ENCODE data around the gene LYRM9. TPM values are rescaled to one million over a fixed set of nuclear protein-coding genes. Genes with fewer than 3 reads are reported as not detected.
A peak's percentile ranks its signal among the peaks of the same experiment; 100 is the strongest.

Gene LYRM9
- total and polyA plus RNA-seq, 2 of the 8 experiments (the other 6 are each of a cell fraction or from before 2014, with no cell fraction given): 4.3 to 5.2 TPM

DNA sequence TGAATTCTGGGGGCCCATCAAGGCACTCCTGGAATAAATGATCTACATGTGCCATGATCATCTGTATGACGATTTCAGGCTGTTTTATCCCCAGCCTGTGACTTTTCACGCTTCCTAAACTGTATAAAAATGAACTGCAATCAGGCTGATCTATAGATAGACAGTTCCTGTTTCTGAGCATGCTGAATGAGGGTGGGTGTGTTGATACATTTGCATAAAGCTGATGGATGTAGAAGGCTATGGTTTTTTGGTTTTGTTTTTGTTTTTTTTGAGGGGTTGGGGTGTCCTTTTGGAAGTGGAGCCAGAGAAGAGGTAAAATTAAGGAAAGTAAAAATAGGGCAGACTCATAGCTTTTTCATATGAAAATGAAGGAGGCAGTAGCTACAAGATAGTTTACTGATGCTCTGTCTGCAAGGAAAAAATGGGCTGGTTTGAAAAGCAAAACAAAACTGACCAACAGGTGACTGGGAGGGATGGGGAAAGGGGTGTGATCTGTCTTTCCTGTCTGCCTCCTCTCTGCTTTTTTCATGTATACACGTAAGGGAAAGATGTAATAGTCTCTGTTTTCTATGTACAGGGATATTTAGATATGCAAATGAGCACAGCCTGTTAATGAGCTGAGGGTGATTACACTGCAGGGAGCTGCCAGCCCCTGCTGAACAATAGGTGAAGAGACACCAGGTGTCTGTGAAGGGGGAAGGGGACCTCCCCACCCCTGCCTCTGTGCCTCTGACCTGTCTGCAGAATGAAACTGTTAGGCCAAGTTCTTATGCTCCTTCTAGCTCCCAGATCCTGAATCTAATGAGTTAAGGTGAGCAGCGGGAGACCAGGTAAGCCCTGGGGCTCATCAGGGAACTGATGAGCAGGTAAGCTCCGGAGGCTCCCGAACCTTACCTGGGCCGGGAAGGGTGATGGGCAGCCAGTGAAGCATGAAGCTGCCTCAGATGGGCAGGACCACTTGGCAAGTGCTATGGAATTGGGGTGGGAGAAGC is 46.6 kb upstream of the LYRM9 start:
- no peak overlapping the region for H4K5ac ChIP-seq (ENCODE audit: insufficient read length, low read depth, low read length)
- H3K79me2 ChIP-seq (ENCODE audit: control insufficient read depth in 1 of 2, insufficient read depth in 2 of 2, low read length in 2 of 2): no peaks in the 10 kb centered on the region
- H3K79me1 ChIP-seq (ENCODE audit: low read depth, low read length): no peaks in the 10 kb centered on the region
- H2BK15ac ChIP-seq (ENCODE audit: low read length): peak overlapping the region; percentile 90; the same call in 1 of the 2 replicates
- H2BK120ac ChIP-seq (replicated peaks; ENCODE audit: low read depth, low read length): no peak overlapping the region
- no peak for DNase-seq (ENCODE audit: low read depth in 1 of 2, low spot score in 2 of 2)
- H2AFZ ChIP-seq (ENCODE audit: low read length): no peak overlapping the region
- no peak overlapping the region for H3K56ac ChIP-seq (replicated peaks; ENCODE audit: insufficient read length, low read depth, low read length)
- no peak overlapping the region for H2BK5ac ChIP-seq (ENCODE audit: low read depth, low read length)
- H3K4ac ChIP-seq (replicated peaks; ENCODE audit: insufficient read length, low read depth, low read length): no peak overlapping the region
- H3K23me2 ChIP-seq (ENCODE audit: low read depth, low read length): no peaks in the 10 kb centered on the region
- POLR2A ChIA-PET (ENCODE audit: partially characterized antibody): interaction anchor here (1.8 kb wide), 1 partner anchor 46 kb away, joined by 4 read pairs; no protein-coding TSS in a partner anchor
- CTCF ChIA-PET (ENCODE audit: partially characterized antibody): interaction anchor here (0.5 to 1.9 kb wide), 5 partner anchors 9 to 1184 kb away, joined by 3 to 6 read pairs (median 4); no protein-coding TSS in a partner anchor
- no peak overlapping the region for H3K23ac ChIP-seq (ENCODE audit: insufficient read length)
- WGBS, 2 experiments (ENCODE audit: extremely low coverage in 1 of 2, insufficient coverage in 1 of 2, insufficient read length in 1 of 2, insufficient replicate concordance in 2 of 2, low coverage in 1 of 2, low lambda C conversion rate in 2 of 2, missing lambda C conversion rate in 1 of 2): 63% methylated on average over 7 of the region's 7 CpGs; no CpG with 5 or more reads in 1 of the 2 experiments
- H3K27ac ChIP-seq (ENCODE audit: low read depth, low read length): no peak overlapping the region
- no peak overlapping the region for H3K9ac ChIP-seq (replicated peaks in 1 of 4; ENCODE audit: extremely low read depth in 1 of 4, low read depth in 3 of 4, low read length in 3 of 4)
- no peak overlapping the region for H4K91ac ChIP-seq (replicated peaks; ENCODE audit: insufficient read length, low read length)
- H3K27me3 ChIP-seq (replicated peaks in 1 of 4; ENCODE audit: control insufficient read depth in 3 of 4, extremely low read depth in 1 of 4, insufficient read depth in 3 of 4, low read length in 3 of 4): no peaks in the 10 kb centered on the region; a peak in 1 of 7 replicates
- no peak overlapping the region; a peak in 1 of 8 replicates for H3K4me3 ChIP-seq (ENCODE audit: extremely low read depth in 1 of 4, insufficient read depth in 2 of 4, low read depth in 3 of 4, low read length in 4 of 4)
- no peak for FAIRE-seq
- H3K4me1 ChIP-seq (replicated peaks in 1 of 4; ENCODE audit: control insufficient read depth in 3 of 4, insufficient read depth in 4 of 4, low read length in 3 of 4): peaks cover 9 to 20% (median 13%) of the 10 kb centered on the region in 4 experiments
- H2BK20ac ChIP-seq (ENCODE audit: low read length): peak overlapping the region; percentile 57; the same call in 1 of the 2 replicates
- no peak overlapping the region for H3K14ac ChIP-seq (ENCODE audit: insufficient read length)
- H3K18ac ChIP-seq (ENCODE audit: extremely low read depth, low read length): no peak overlapping the region
- no peaks in the 10 kb centered on the region for H3K36me3 ChIP-seq (ENCODE audit: control insufficient read depth in 2 of 4, insufficient read depth in 4 of 4, low read length in 3 of 4)
- H2BK12ac ChIP-seq (ENCODE audit: low read depth, low read length): peak overlapping the region; percentile 30; the same call in 1 of the 2 replicates
- no peaks in the 10 kb centered on the region for H3K9me3 ChIP-seq (ENCODE audit: insufficient read depth in 2 of 2, low read depth in 1 of 2, low read length in 1 of 2)
- peak overlapping the region; percentile 36 to 52; a peak in 3 of 4 replicates for H3K4me2 ChIP-seq (ENCODE audit: insufficient read depth in 1 of 2, low read depth in 2 of 2, low read length in 2 of 2)
- no peaks in the 10 kb centered on the region for H4K20me1 ChIP-seq (replicated peaks in 1 of 2; ENCODE audit: control insufficient read depth in 1 of 2, insufficient read depth in 2 of 2, low read length in 2 of 2)
- no peak overlapping the region for H4K8ac ChIP-seq (ENCODE audit: extremely low read depth, insufficient read depth, low read length)
- no peak overlapping the region for H2AK5ac ChIP-seq (ENCODE audit: low read depth, low read length)
- TF ChIP-seq, protein P1, sequence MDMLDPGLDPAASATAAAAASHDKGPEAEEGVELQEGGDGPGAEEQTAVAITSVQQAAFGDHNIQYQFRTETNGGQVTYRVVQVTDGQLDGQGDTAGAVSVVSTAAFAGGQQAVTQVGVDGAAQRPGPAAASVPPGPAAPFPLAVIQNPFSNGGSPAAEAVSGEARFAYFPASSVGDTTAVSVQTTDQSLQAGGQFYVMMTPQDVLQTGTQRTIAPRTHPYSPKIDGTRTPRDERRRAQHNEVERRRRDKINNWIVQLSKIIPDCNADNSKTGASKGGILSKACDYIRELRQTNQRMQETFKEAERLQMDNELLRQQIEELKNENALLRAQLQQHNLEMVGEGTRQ (IDR thresholded peaks at IDR 0.05; ENCODE audit: low read length): no peak
- no peak for TF ChIP-seq EGR1 (IDR thresholded peaks at IDR 0.05; ENCODE audit: borderline replicate concordance, low read depth, low read length)
- TF ChIP-seq POU5F1 (IDR thresholded peaks at IDR 0.05; ENCODE audit: low read depth, low read length): no peak
- TF ChIP-seq EP300 (IDR thresholded peaks at IDR 0.05; ENCODE audit: borderline replicate concordance in 1 of 2, low read depth in 2 of 2, low read length in 2 of 2): no peak
- TF ChIP-seq RFX5 (IDR thresholded peaks at IDR 0.05; ENCODE audit: borderline replicate concordance, low read depth, low read length): no peak
- no peak for TF ChIP-seq FOSL1 (IDR thresholded peaks at IDR 0.05; ENCODE audit: insufficient read depth, low read depth, low read length)
- TF ChIP-seq GABPA (IDR thresholded peaks at IDR 0.05; ENCODE audit: borderline replicate concordance, insufficient read depth, low read length): no peak
- TF ChIP-seq RAD21 (IDR thresholded peaks at IDR 0.05 in 1 of 2, conservative IDR thresholded peaks at IDR 0.05 in 1 of 2; ENCODE audit: low read depth in 2 of 2, low read length in 2 of 2): no peak
- TF ChIP-seq BCL11A (IDR thresholded peaks at IDR 0.05; ENCODE audit: low read depth in 2 of 2, low read length in 2 of 2): no peak

Measured in H1 (cell line).